H1 (cell line): Measurements from ENCODE around the gene KLF16. TPM values are rescaled to one million over a fixed set of nuclear protein-coding genes. Genes with fewer than 3 reads are reported as not detected.

Experiments
- CTCF ChIA-PET: fragments of 300-600 bp; sonication (Branson Sonifier 250); formaldehyde crosslinking; loops from one replicate; lab custom pipeline; 2021; ENCODE audit not compliant: partially characterized antibody; lab: Charles Lee
- POLR2A ChIA-PET: fragments of 300-600 bp; sonication (Branson Sonifier 250); formaldehyde crosslinking; loops from one replicate; lab custom pipeline; 2021; ENCODE audit warnings: inconsistent platforms; ENCODE audit not compliant: partially characterized antibody; lab: Charles Lee
- DNase-seq, 2 experiments: peaks; one replicate each; pipeline versions ENCODE4 v3.0.0 to v3.0.0-alpha.2; 2010 to 2022; ENCODE audit warnings: low spot score in 2 of 2, low read depth in 1 of 2, mixed read lengths in 1 of 2
- FAIRE-seq: peaks from 2 replicates; lab custom pipeline; 2011; peaks lifted over from hg19 to GRCh38; lab: Jason Lieb, UNC
- H2AFZ ChIP-seq: 2 replicates; pipeline ENCODE4 v1.8.1; 2012; ENCODE audit warnings: low read length, inconsistent platforms
- H2AK5ac ChIP-seq: 2 replicates; pipeline ENCODE4 v1.6.1; 2013; ENCODE audit warnings: low read depth, low read length
- H2BK120ac ChIP-seq: replicated peaks from 2 replicates; pipeline ENCODE3; 2013; ENCODE audit warnings: low read depth, low read length, inconsistent platforms
- H2BK12ac ChIP-seq: 2 replicates; pipeline ENCODE4 v1.6.1; 2013; ENCODE audit warnings: low read depth, low read length
- H2BK15ac ChIP-seq: 2 replicates; pipeline ENCODE4 v1.6.1; 2013; ENCODE audit warnings: low read length
- H2BK20ac ChIP-seq: 2 replicates; pipeline ENCODE4 v1.6.1; 2013; ENCODE audit warnings: low read length
- H2BK5ac ChIP-seq: 2 replicates; pipeline ENCODE4 v1.6.1; 2013; ENCODE audit warnings: low read depth, low read length
- H3K14ac ChIP-seq: 2 replicates; pipeline ENCODE4 v1.6.1; 2013; ENCODE audit warnings: inconsistent platforms; ENCODE audit not compliant: insufficient read length
- H3K18ac ChIP-seq: 2 replicates; pipeline ENCODE4 v1.6.1; 2013; ENCODE audit warnings: low read length; ENCODE audit errors: extremely low read depth
- H3K23ac ChIP-seq: 2 replicates; pipeline ENCODE4 v1.6.1; 2013; ENCODE audit warnings: inconsistent platforms; ENCODE audit not compliant: insufficient read length
- H3K23me2 ChIP-seq: 2 replicates; pipeline ENCODE4 v1.6.1; 2013; ENCODE audit warnings: low read depth, low read length
- H3K27ac ChIP-seq: 2 replicates; pipeline ENCODE4 v1.6.1; 2011; ENCODE audit warnings: low read depth, low read length, inconsistent platforms
- H3K27me3 ChIP-seq, 4 experiments: replicated peaks in 1 of 4; 1 replicate in 1 of 4; 2 replicates in 3 of 4; pipeline versions ENCODE4 v1.6.1 to v1.8.1; 2011 to 2013; ENCODE audit warnings: low read length in 3 of 4, mild to moderate bottlenecking in 3 of 4, inconsistent platforms in 2 of 4, mixed read lengths in 2 of 4, moderate library complexity in 1 of 4; ENCODE audit not compliant: control insufficient read depth in 3 of 4, insufficient read depth in 3 of 4; ENCODE audit errors: extremely low read depth in 1 of 4
- H3K36me3 ChIP-seq, 4 experiments: 2 replicates each; pipeline versions ENCODE4 v1.6.1 to v1.8.1; 2011 to 2013; ENCODE audit warnings: mild to moderate bottlenecking in 4 of 4, low read length in 3 of 4, moderate library complexity in 2 of 4, control low read depth in 1 of 4, inconsistent platforms in 1 of 4; ENCODE audit not compliant: insufficient read depth in 4 of 4, control insufficient read depth in 2 of 4
- H3K4ac ChIP-seq: replicated peaks from 2 replicates; pipeline ENCODE3; 2013; ENCODE audit warnings: low read length, low read depth, mixed read lengths, inconsistent platforms; ENCODE audit not compliant: insufficient read length
- H3K4me1 ChIP-seq, 4 experiments: replicated peaks in 1 of 4; 1 replicate in 1 of 4; 2 replicates in 3 of 4; pipeline versions ENCODE4 v1.6.1 to v1.8.1; 2011 to 2013; ENCODE audit warnings: low read length in 3 of 4, inconsistent platforms in 2 of 4, mixed read lengths in 1 of 4; ENCODE audit not compliant: insufficient read depth in 4 of 4, control insufficient read depth in 3 of 4
- H3K4me2 ChIP-seq, 2 experiments: 2 replicates each; pipeline versions ENCODE4 v1.6.1 to v1.8.1; 2011 to 2013; ENCODE audit warnings: low read depth in 2 of 2, low read length in 2 of 2, control low read depth in 1 of 2, inconsistent platforms in 1 of 2, mild to moderate bottlenecking in 1 of 2; ENCODE audit not compliant: insufficient read depth in 1 of 2
- H3K4me3 ChIP-seq, 4 experiments: fragments of 200-600, 300-600 bp in 1 of 4; sonication (generic), shearing (Covaris generic), sonication (Bioruptor Twin) in 1 of 4; 2 replicates each; pipeline versions ENCODE4 v1.5.1 to v1.8.1; 2011 to 2016; ENCODE audit warnings: low read length in 4 of 4, low read depth in 3 of 4, control low read depth in 2 of 4, inconsistent platforms in 2 of 4, mild to moderate bottlenecking in 2 of 4, mixed read lengths in 1 of 4, moderate library complexity in 1 of 4; ENCODE audit not compliant: insufficient read depth in 2 of 4; ENCODE audit errors: extremely low read depth in 1 of 4
- H3K56ac ChIP-seq: replicated peaks from 2 replicates; pipeline ENCODE3; 2013; ENCODE audit warnings: low read depth, mild to moderate bottlenecking, mixed read lengths, low read length, inconsistent platforms; ENCODE audit not compliant: insufficient read length
- H3K79me1 ChIP-seq: 2 replicates; pipeline ENCODE4 v1.6.1; 2013; ENCODE audit warnings: low read depth, low read length, control low read depth
- H3K79me2 ChIP-seq, 2 experiments: 2 replicates each; pipeline versions ENCODE4 v1.6.1 to v1.8.1; 2012 to 2013; ENCODE audit warnings: low read length in 2 of 2, mild to moderate bottlenecking in 2 of 2, inconsistent platforms in 1 of 2; ENCODE audit not compliant: insufficient read depth in 2 of 2, control insufficient read depth in 1 of 2
- H3K9ac ChIP-seq, 4 experiments: replicated peaks in 1 of 4; 1 replicate in 1 of 4; 2 replicates in 3 of 4; pipeline versions ENCODE4 v1.6.1 to v1.8.1; 2011 to 2013; ENCODE audit warnings: low read depth in 3 of 4, low read length in 3 of 4, control low read depth in 2 of 4, mild to moderate bottlenecking in 2 of 4, moderate library complexity in 2 of 4, inconsistent platforms in 1 of 4; ENCODE audit errors: extremely low read depth in 1 of 4
- H3K9me3 ChIP-seq, 2 experiments: 2 replicates each; pipeline versions ENCODE4 v1.6.1 to v1.8.1; 2012 to 2013; ENCODE audit warnings: mild to moderate bottlenecking in 2 of 2, moderate library complexity in 2 of 2, control low read depth in 1 of 2, inconsistent platforms in 1 of 2, low read depth in 1 of 2, low read length in 1 of 2, mixed read lengths in 1 of 2; ENCODE audit not compliant: insufficient read depth in 2 of 2
- H4K20me1 ChIP-seq, 2 experiments: replicated peaks in 1 of 2; 2 replicates each; pipeline versions ENCODE3 to v1.8.1; 2011 to 2013; ENCODE audit warnings: inconsistent platforms in 2 of 2, low read length in 2 of 2, mild to moderate bottlenecking in 1 of 2; ENCODE audit not compliant: insufficient read depth in 2 of 2, control insufficient read depth in 1 of 2
- H4K5ac ChIP-seq: 2 replicates; pipeline ENCODE4 v1.6.1; 2013; ENCODE audit warnings: low read length, low read depth, mixed read lengths, inconsistent platforms; ENCODE audit not compliant: insufficient read length
- H4K8ac ChIP-seq: 2 replicates; pipeline ENCODE4 v1.8.0; 2013; ENCODE audit warnings: mild to moderate bottlenecking, moderate library complexity, low read length, inconsistent platforms; ENCODE audit not compliant: insufficient read depth; ENCODE audit errors: extremely low read depth
- H4K91ac ChIP-seq: replicated peaks from 2 replicates; pipeline ENCODE3; 2013; ENCODE audit warnings: low read length, mixed read lengths, inconsistent platforms; ENCODE audit not compliant: insufficient read length
- BACH1 ChIP-seq: IDR thresholded peaks from 2 replicates; pipeline ENCODE4 v1.6.1; 2012; ENCODE audit warnings: low read length, improper control_type of control experiment
- CBX5 ChIP-seq: fragments of 300-800, 300-1000 bp; sonication (generic); IDR thresholded peaks from 2 replicates; pipeline ENCODE4 v1.7.1; 2016; ENCODE audit warnings: antibody characterized with exemption, low read length, low read depth
- RBBP5 ChIP-seq: IDR thresholded peaks from 2 replicates; pipeline ENCODE4 v1.7.1; 2012; ENCODE audit warnings: low read depth, mild to moderate bottlenecking, inconsistent platforms, low read length, moderate library complexity, borderline replicate concordance
- WGBS, 2 experiments: shearing (Covaris generic) in 1 of 2; methylation state at CpG; one replicate each; pipeline versions ENCODE4 v1.1.6 to v1.1.7; 2013 to 2015; ENCODE audit warnings: low lambda C conversion rate in 2 of 2, mixed read lengths in 2 of 2, inconsistent platforms in 1 of 2, low coverage in 1 of 2, missing lambda C conversion rate in 1 of 2; ENCODE audit not compliant: insufficient replicate concordance in 2 of 2, insufficient coverage in 1 of 2, insufficient read length in 1 of 2; ENCODE audit errors: extremely low coverage in 1 of 2, missing lambda C conversion rate in 1 of 2; 5-methylcytosine and 5-hydroxymethylcytosine counted together
- polyA plus RNA-seq, 7 experiments: library from polyadenylated mRNA; depleted of rRNA in 3 of 7; stranded (reverse) in 5 of 7; unstranded in 2 of 7; fragments of >200 nt in 5 of 7; fragments of 200-250 nt in 2 of 7; gene quantifications; 1 replicate in 5 of 7; 2 replicates in 1 of 7; 4 replicates in 1 of 7; pipeline versions ENCODE4 v1.2.1 to v1.2.3, GENCODE V29; 2011 to 2013; ENCODE audit warnings: missing spikeins in 2 of 7, mixed read lengths in 2 of 7
- total RNA-seq: library from RNA; stranded (reverse); fragmentation: NEBNext Ultra II Directional; extraction: Animal tissue kit (Norgen Biotek cat#: 25700); gene quantifications from 2 replicates; pipeline ENCODE4 v1.2.1, GENCODE V29; 2021

Gene KLF16
- total and polyA plus RNA-seq, 2 of the 8 experiments (the other 6 are each of a cell fraction or from before 2014, with no cell fraction given) = 14.3 to 45.9 TPM

- no peak overlapping the region for H2BK15ac ChIP-seq
- no peak overlapping the region for H2BK12ac ChIP-seq
- H4K20me1 ChIP-seq = peaks cover 2 to 10% of the 10 kb centered on the region in 2 experiments
- H3K4ac ChIP-seq = no peak overlapping the region
- no peak overlapping the region for H2BK5ac ChIP-seq
- no peak overlapping the region for H2BK20ac ChIP-seq
- H3K79me1 ChIP-seq = no peaks in the 10 kb centered on the region
- no peak overlapping the region for H3K14ac ChIP-seq
- H3K18ac ChIP-seq = no peak overlapping the region
- no peak overlapping the region for H3K56ac ChIP-seq
- no peak overlapping the region for H2BK120ac ChIP-seq
- H3K9ac ChIP-seq = no peak overlapping the region
- H3K23me2 ChIP-seq = no peaks in the 10 kb centered on the region; the same call in 1 of the 2 replicates
- DNase-seq (no peak), FAIRE-seq (no peak)
- H3K9me3 ChIP-seq = no peaks in the 10 kb centered on the region
- WGBS, 2 experiments = 95% methylated on average over 20 of the region's 33 CpGs; no CpG with 5 or more reads in 1 of the 2 experiments
- POLR2A ChIA-PET = interaction anchor here (0.6 kb wide), 2 partner anchors 11 to 52 kb away, joined by 3 read pairs; no protein-coding TSS in a partner anchor
- no peak overlapping the region for H2AFZ ChIP-seq
- TF ChIP-seq BACH1 (no peak), RBBP5 (no peak), CBX5 (no peak)
- H3K27me3 ChIP-seq = no peaks in the 10 kb centered on the region
- H3K79me2 ChIP-seq = no peaks in the 10 kb centered on the region
- CTCF ChIA-PET = interaction anchor here (0.6 to 16.5 kb wide), 6 partner anchors 8 to 148 kb away, joined by 3 to 228 read pairs (median 5); no protein-coding TSS in a partner anchor
- H3K4me1 ChIP-seq = no peaks in the 10 kb centered on the region
- no peak overlapping the region for H3K4me3 ChIP-seq
- peaks cover 8 to 51% (median 15%) of the 10 kb centered on the region in 4 experiments; a peak in 7 of 8 replicates for H3K36me3 ChIP-seq
- no peak overlapping the region for H4K91ac ChIP-seq
- no peak overlapping the region for H3K23ac ChIP-seq
- no peak overlapping the region for H3K27ac ChIP-seq
- no peak overlapping the region for H4K5ac ChIP-seq
- H3K4me2 ChIP-seq = no peak overlapping the region
- no peak overlapping the region for H4K8ac ChIP-seq
- no peak overlapping the region for H2AK5ac ChIP-seq
Observed at GRCh38 chr19:1818549-1819195, 44.7 kb downstream of the KLF16 start.
